Erythroblast (primary cell): ENCODE data around the gene SIPA1L3.

ENCODE experiments used
- GATA1 ChIP-seq: IDR thresholded peaks from 2 replicates; pipeline ENCODE4 v1.6.1; 2011; ENCODE audit warnings: low read depth, mild to moderate bottlenecking, control low read depth, low read length, moderate library complexity
- POLR2A ChIP-seq: IDR thresholded peaks from 2 replicates; pipeline ENCODE4 v1.6.1; 2011; ENCODE audit warnings: mild to moderate bottlenecking, low read length

- no peak for TF ChIP-seq POLR2A
- TF ChIP-seq GATA1: no peak
Observed at GRCh38 chr19:38111898-38112297, 204.9 kb downstream of the SIPA1L3 start.
